ENCODE results near the gene FAM117B. TPM values are rescaled to one million over a fixed set of nuclear protein-coding genes. Genes with fewer than 3 reads are reported as not detected.

FAM117B gene
- total RNA-seq, 1 experiment from 2014 or later, result 13.3 TPM

DNA sequence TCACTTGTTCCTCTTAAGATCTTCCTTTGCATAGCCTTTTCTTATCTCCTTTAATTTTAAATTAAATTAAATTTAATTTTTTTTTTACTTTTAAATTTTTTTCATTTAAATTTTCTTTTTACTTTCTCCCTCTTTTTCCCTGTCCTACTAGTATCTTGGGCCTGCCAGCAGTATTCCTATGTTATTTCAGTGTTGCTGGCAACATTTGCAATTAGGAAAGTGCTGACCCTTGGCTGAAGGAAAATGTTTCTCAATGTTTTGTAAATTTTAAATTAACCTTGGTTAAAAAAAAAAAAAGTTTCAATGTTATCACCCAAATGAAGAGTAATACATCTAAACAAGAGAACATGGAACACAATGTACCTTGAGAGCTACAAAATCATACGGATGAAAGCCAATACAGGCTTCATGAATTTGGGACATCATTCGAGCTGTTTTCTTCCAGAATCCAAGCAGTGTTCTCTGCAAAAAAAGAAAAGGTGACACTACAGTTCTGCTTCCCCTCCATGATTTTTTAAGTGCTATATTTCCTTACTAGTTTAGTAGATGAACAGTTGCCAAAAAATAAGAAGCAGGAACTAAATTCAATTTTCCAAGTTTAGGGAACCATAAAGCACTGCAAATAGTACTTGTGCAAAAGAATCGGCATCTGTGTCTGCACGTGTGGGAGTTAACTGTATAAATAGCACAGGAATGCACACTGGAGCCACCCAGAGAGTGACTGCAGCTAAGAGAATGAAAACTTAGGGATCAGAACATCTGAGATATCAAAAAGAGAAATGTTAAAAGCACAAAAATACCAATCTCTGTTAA lies 181.0 kb downstream of the FAM117B start:
- Histone ChIP-seq H3K27me3 (replicated peaks; ENCODE audit: insufficient read depth, low read depth, low read length, poor library complexity) (no peaks in the 10 kb centered on the region), H3K4me3 (ENCODE audit: low read depth, low read length, poor library complexity, severe bottlenecking) (no peak overlapping the region), H3K36me3 (ENCODE audit: insufficient read depth, low read length, poor library complexity, severe bottlenecking) (no peaks in the 10 kb centered on the region), H3K4me1 (ENCODE audit: insufficient read depth, low read length, poor library complexity, severe bottlenecking) (no peaks in the 10 kb centered on the region), H3K9me3 (ENCODE audit: low read depth, low read length, poor library complexity, severe bottlenecking) (no peaks in the 10 kb centered on the region), H3K27ac (ENCODE audit: low read depth, low read length, poor library complexity, severe bottlenecking) (no peak overlapping the region)
- intact Hi-C loops (cut with micrococcal nuclease; ENCODE audit: unreplicated experiment), result loop anchor here (10.0 kb wide), 1 partner anchor 231 kb away; no protein-coding TSS in a partner anchor
- TF ChIP-seq EZH2 (IDR thresholded peaks at IDR 0.05; ENCODE audit: borderline replicate concordance, low read depth, low read length, poor library complexity, severe bottlenecking), result no peak
- no peak for TF ChIP-seq CTCF (conservative IDR thresholded peaks at IDR 0.05; ENCODE audit: low read depth, low read length)
- ChIA-PET CTCF (no interaction called here), POLR2A (ENCODE audit: low non-redundant PET) (no interaction called here)
- BruUV-seq (replicated peaks), result no TSS peak
- DNase-seq (ENCODE audit: low spot score), result no peak

GRCh38 chr2:202817771-202818170 lies 183.0 kb downstream of the FAM117B start:
- CTCF ChIA-PET, result no interaction called here
- no peak overlapping the region for H3K27ac ChIP-seq (ENCODE audit: low read depth, low read length, poor library complexity, severe bottlenecking)
- H3K36me3 ChIP-seq (ENCODE audit: insufficient read depth, low read length, poor library complexity, severe bottlenecking), result no peaks in the 10 kb centered on the region
- H3K4me1 ChIP-seq (ENCODE audit: insufficient read depth, low read length, poor library complexity, severe bottlenecking), result no peaks in the 10 kb centered on the region
- H3K27me3 ChIP-seq (replicated peaks; ENCODE audit: insufficient read depth, low read depth, low read length, poor library complexity), result no peaks in the 10 kb centered on the region
- no peak overlapping the region for H3K4me3 ChIP-seq (ENCODE audit: low read depth, low read length, poor library complexity, severe bottlenecking)
- no peak for TF ChIP-seq CTCF (conservative IDR thresholded peaks at IDR 0.05; ENCODE audit: low read depth, low read length)
- no peak for TF ChIP-seq EZH2 (IDR thresholded peaks at IDR 0.05; ENCODE audit: borderline replicate concordance, low read depth, low read length, poor library complexity, severe bottlenecking)
- DNase-seq (ENCODE audit: low spot score), result no peak
- H3K9me3 ChIP-seq (ENCODE audit: low read depth, low read length, poor library complexity, severe bottlenecking), result no peaks in the 10 kb centered on the region
- BruUV-seq (replicated peaks), result no TSS peak
- POLR2A ChIA-PET (ENCODE audit: low non-redundant PET), result no interaction called here
- intact Hi-C loops (cut with micrococcal nuclease; ENCODE audit: unreplicated experiment), result loop anchor here (10.0 kb wide), 1 partner anchor 233 kb away; no protein-coding TSS in a partner anchor

GRCh38 chr2:202818321-202818720 lies 183.6 kb downstream of the FAM117B start:
- no peaks in the 10 kb centered on the region for H3K36me3 ChIP-seq (ENCODE audit: insufficient read depth, low read length, poor library complexity, severe bottlenecking)
- BruUV-seq (replicated peaks), result no TSS peak
- ChIA-PET POLR2A (ENCODE audit: low non-redundant PET) (no interaction called here), CTCF (no interaction called here)
- H3K4me1 ChIP-seq (ENCODE audit: insufficient read depth, low read length, poor library complexity, severe bottlenecking), result no peaks in the 10 kb centered on the region
- no peak overlapping the region for H3K4me3 ChIP-seq (ENCODE audit: low read depth, low read length, poor library complexity, severe bottlenecking)
- H3K27me3 ChIP-seq (replicated peaks; ENCODE audit: insufficient read depth, low read depth, low read length, poor library complexity), result no peaks in the 10 kb centered on the region
- no peak overlapping the region for H3K27ac ChIP-seq (ENCODE audit: low read depth, low read length, poor library complexity, severe bottlenecking)
- no peak for DNase-seq (ENCODE audit: low spot score)
- H3K9me3 ChIP-seq (ENCODE audit: low read depth, low read length, poor library complexity, severe bottlenecking), result no peaks in the 10 kb centered on the region
- TF ChIP-seq CTCF (conservative IDR thresholded peaks at IDR 0.05; ENCODE audit: low read depth, low read length) (no peak), EZH2 (IDR thresholded peaks at IDR 0.05; ENCODE audit: borderline replicate concordance, low read depth, low read length, poor library complexity, severe bottlenecking) (no peak)
- intact Hi-C loops (cut with micrococcal nuclease; ENCODE audit: unreplicated experiment), result loop anchor here (10.0 kb wide), 1 partner anchor 234 kb away; no protein-coding TSS in a partner anchor

Other genes with a start within 250 kb of the FAM117B start
- gene ICA1L, start 236.8 kb downstream of the FAM117B start, total RNA-seq (2021), result 3.2 and 4.7 TPM in 2 replicates

Measured in A673 (cell line).